ENCODE data around the gene HOXA9.

GRCh38 chr7:27148756-27149641 is 16.3 kb downstream of the HOXA9 start:
- TF ChIP-seq POLR2AphosphoS5 (IDR thresholded peaks at IDR 0.05; ENCODE audit: low read depth, low read length) (no peak), POLR2A (IDR thresholded peaks at IDR 0.05; ENCODE audit: low read depth, low read length) (no peak)
